HG02943 (cell line): ENCODE data around the gene OSM.

Source experiments
- ATAC-seq: cut with Tn5 transposase; IDR thresholded peaks from one replicate; pipeline ENCODE4 v1.9.1; 2021; ENCODE audit warnings: mild to moderate bottlenecking, low read depth, moderate library complexity; ENCODE audit not compliant: unreplicated experiment

The OSM gene

DNA sequence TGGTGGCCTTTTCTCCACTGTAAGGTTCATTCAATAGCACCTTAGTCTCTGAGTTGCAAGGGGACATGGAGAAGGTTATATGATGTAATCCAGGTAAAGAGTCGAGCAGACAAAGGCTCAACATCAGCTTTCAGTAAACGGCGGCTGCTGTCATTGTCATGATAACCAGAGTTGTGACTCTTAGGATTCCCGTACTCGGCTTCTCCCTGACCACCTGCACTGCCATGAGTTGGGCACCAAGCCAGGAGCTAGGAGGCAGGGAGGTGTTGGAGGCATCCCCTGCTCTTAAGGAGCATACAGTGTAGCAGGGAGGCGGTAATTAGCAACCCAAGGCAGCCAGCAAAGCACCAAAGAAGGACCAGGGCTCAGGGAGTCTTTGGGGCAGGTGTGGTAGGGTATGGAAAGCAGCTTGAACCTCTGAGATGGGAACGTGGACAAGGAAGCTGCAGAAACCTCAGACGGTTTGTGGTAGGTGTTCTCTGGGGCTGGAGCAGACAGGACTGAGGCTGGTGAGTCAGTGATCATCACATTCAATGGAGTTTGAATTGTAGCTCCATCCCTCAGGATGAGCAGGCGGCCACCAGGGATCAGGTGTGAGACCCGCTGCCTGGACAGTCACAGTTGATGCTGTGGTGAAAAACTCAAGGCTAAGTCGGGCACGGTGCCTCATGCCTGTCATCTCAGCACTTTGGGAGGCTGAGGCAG lies 51.8 kb downstream of the OSM start:
- ATAC-seq, result no peak

DNA sequence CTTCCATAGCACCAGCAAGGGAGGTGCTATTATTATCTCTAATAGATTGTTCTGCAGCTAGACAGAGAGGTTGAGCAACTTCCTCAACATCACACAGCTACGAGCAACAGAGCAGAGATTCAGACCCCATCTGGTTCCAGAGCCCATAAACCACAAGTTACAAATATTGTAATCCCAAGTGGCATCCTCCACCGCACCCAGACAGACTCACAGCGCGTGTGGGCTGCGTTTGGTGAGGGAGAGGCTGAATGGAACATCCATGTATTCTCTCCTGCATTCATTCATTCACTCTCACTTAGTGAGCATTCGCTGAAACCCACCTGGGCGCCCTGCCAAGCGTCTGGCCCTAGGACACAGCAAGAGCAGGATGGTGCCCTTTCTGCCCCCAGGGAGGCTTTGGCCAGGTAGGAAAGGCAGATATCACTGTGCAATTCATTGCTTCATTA lies 53.6 kb downstream of the OSM start:
- no peak for ATAC-seq
